DND-41 (cell line): ENCODE results near the gene BTBD16.

Source experiments
- ATAC-seq: fragments of 200-7000 bp; cut with Tn5 transposase; 3 replicates; pipeline ENCODE4 v1.9.1; 2021; ENCODE audit warnings: low read depth; ENCODE audit not compliant: insufficient read depth
- DNase-seq: peaks from one replicate; pipeline ENCODE4 v3.0.0-alpha.2; 2020
- H2AFZ ChIP-seq: 2 replicates; pipeline ENCODE4 v1.6.0; 2012; ENCODE audit warnings: low read depth, low read length
- H3K27ac ChIP-seq: 2 replicates; pipeline ENCODE4 v1.5.1; 2012; ENCODE audit warnings: low read length, inconsistent platforms
- H3K27me3 ChIP-seq: fragments of 200-600 bp; sonication (generic); 2 replicates; pipeline ENCODE4 v1.6.0; 2012; ENCODE audit warnings: low read length, mild to moderate bottlenecking, inconsistent platforms; ENCODE audit not compliant: insufficient read depth, poor library complexity
- H3K36me3 ChIP-seq: 2 replicates; pipeline ENCODE4 v1.5.1; 2012; ENCODE audit warnings: low read length, inconsistent platforms; ENCODE audit not compliant: insufficient read depth
- H3K4me1 ChIP-seq: 2 replicates; pipeline ENCODE4 v1.5.1; 2012; ENCODE audit warnings: mild to moderate bottlenecking, low read length; ENCODE audit not compliant: insufficient read depth
- H3K4me2 ChIP-seq: 2 replicates; pipeline ENCODE4 v1.6.0; 2012; ENCODE audit warnings: mild to moderate bottlenecking, moderate library complexity, low read length, inconsistent platforms; ENCODE audit not compliant: insufficient read depth
- H3K4me3 ChIP-seq, 2 experiments: fragments of 200-600 bp in 1 of 2; shearing (Covaris generic) in 1 of 2; 2 replicates each; pipeline ENCODE4 v1.5.1; 2012 to 2016; ENCODE audit warnings: inconsistent platforms in 2 of 2, low read length in 2 of 2, mild to moderate bottlenecking in 2 of 2, low read depth in 1 of 2, moderate library complexity in 1 of 2
- H3K79me2 ChIP-seq: 2 replicates; pipeline ENCODE4 v1.6.0; 2012; ENCODE audit warnings: low read length, inconsistent platforms; ENCODE audit not compliant: insufficient read depth
- H3K9ac ChIP-seq: 2 replicates; pipeline ENCODE4 v1.6.0; 2012; ENCODE audit warnings: low read depth, mild to moderate bottlenecking, inconsistent platforms, low read length, moderate library complexity
- H3K9me3 ChIP-seq: 2 replicates; pipeline ENCODE4 v1.5.1; 2012; ENCODE audit warnings: low read length, moderate library complexity, mild to moderate bottlenecking, inconsistent platforms; ENCODE audit not compliant: insufficient read depth, severe bottlenecking
- H4K20me1 ChIP-seq: 2 replicates; pipeline ENCODE4 v1.6.0; 2012; ENCODE audit warnings: low read length; ENCODE audit not compliant: insufficient read depth
- EZH2 ChIP-seq: IDR thresholded peaks from 3 replicates; pipeline ENCODE4 v1.6.1; 2012; ENCODE audit warnings: borderline replicate concordance, low read depth, mild to moderate bottlenecking, moderate library complexity, low read length, inconsistent platforms; ENCODE audit not compliant: severe bottlenecking
- TF ChIP-seq, protein P1 (sequence below): IDR thresholded peaks from 2 replicates; pipeline ENCODE4 v1.5.1; 2012; ENCODE audit warnings: borderline replicate concordance, low read length, moderate library complexity, mild to moderate bottlenecking; ENCODE audit not compliant: poor library complexity, severe bottlenecking; ENCODE audit errors: extremely low read depth

BTBD16 gene

DNA sequence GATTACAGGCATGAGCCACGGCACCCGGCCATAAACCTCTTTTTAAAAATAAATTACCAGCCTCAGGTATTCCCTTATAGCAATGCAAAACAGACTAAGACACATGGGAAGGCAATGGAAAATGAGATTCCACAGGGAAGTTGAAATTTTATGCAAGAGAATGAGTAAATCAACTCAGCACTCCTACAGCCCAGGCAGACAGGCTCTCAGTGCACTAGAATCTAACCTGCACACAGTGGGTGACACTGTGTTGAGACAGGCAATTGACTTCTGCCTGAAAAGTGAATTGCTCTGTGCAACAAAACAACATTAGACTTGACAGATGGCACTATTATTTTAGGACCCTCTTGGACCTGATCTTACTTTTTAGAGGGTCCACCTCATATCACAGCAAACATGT, 83.3 kb downstream of the BTBD16 start:
- Histone ChIP-seq H3K9me3 (peaks cover 11% of the 10 kb centered on the region), H3K4me1 (no peaks in the 10 kb centered on the region), H3K36me3 (no peaks in the 10 kb centered on the region), H4K20me1 (no peaks in the 10 kb centered on the region), H3K79me2 (no peaks in the 10 kb centered on the region), H3K27me3 (no peaks in the 10 kb centered on the region), H3K9ac (no peak overlapping the region), H3K27ac (no peak overlapping the region), H3K4me2 (no peak overlapping the region), H2AFZ (no peak overlapping the region), H3K4me3 (no peak overlapping the region)
- ATAC-seq (no peak), DNase-seq (no peak)
- TF ChIP-seq, protein P1, sequence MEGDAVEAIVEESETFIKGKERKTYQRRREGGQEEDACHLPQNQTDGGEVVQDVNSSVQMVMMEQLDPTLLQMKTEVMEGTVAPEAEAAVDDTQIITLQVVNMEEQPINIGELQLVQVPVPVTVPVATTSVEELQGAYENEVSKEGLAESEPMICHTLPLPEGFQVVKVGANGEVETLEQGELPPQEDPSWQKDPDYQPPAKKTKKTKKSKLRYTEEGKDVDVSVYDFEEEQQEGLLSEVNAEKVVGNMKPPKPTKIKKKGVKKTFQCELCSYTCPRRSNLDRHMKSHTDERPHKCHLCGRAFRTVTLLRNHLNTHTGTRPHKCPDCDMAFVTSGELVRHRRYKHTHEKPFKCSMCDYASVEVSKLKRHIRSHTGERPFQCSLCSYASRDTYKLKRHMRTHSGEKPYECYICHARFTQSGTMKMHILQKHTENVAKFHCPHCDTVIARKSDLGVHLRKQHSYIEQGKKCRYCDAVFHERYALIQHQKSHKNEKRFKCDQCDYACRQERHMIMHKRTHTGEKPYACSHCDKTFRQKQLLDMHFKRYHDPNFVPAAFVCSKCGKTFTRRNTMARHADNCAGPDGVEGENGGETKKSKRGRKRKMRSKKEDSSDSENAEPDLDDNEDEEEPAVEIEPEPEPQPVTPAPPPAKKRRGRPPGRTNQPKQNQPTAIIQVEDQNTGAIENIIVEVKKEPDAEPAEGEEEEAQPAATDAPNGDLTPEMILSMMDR, result no peak
- no peak for TF ChIP-seq EZH2

DNA sequence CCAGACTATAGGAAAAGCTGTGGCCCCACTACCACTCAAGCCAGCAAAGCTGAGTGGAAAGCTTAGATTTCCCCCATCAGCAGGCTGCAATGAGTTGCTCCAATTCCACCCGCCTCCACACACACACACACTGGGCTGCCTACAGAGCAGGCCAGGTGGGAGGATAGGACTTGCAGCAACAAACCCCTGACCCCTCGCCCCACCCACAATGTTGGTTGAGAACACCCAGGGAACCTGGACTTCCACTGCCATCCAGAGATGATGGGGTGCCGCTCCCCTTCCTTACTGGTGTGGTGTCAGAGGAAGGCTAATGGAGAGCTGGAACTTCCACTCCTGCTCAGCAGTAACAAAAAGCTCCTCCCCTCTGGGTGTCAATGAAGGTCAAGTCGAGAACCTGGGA, 86.6 kb downstream of the BTBD16 start:
- Histone ChIP-seq H3K4me3 (no peak overlapping the region), H3K9ac (no peak overlapping the region), H3K9me3 (peaks cover 11% of the 10 kb centered on the region), H3K27me3 (no peaks in the 10 kb centered on the region), H3K36me3 (no peaks in the 10 kb centered on the region), H2AFZ (no peak overlapping the region), H3K79me2 (no peaks in the 10 kb centered on the region), H4K20me1 (no peaks in the 10 kb centered on the region), H3K27ac (no peak overlapping the region), H3K4me1 (no peaks in the 10 kb centered on the region), H3K4me2 (no peak overlapping the region)
- no peak for ATAC-seq
- DNase-seq, result no peak
- TF ChIP-seq EZH2, result no peak

DNA sequence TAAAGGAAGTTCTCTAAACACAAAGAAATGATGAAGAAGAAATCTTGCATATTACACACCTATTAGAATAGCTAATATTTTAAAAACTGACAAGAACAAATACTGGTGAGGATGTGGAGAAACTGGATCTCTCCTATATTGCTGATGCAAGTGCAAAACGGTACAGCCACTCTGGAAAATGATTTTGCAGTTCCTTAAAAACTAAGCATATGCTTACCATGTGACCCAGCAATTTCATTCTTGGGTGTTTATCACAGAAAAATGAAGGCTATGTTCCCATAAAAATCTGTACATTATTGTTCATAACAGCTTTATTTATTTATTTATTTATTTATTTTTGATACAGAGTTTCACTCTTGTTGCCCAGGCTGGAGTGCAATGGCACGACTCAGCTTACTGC, 88.5 kb downstream of the BTBD16 start:
- H3K27me3 ChIP-seq, result no peaks in the 10 kb centered on the region
- no peak for ATAC-seq
- no peak for TF ChIP-seq EZH2
- no peaks in the 10 kb centered on the region for H3K4me1 ChIP-seq
- no peak overlapping the region for H3K4me2 ChIP-seq
- no peaks in the 10 kb centered on the region for H3K79me2 ChIP-seq
- DNase-seq, result no peak
- no peak overlapping the region for H3K27ac ChIP-seq
- H3K4me3 ChIP-seq, result no peak overlapping the region
- no peak overlapping the region for H2AFZ ChIP-seq
- no peak overlapping the region for H3K9ac ChIP-seq
- H3K9me3 ChIP-seq, result peaks cover 11% of the 10 kb centered on the region
- H3K36me3 ChIP-seq, result no peaks in the 10 kb centered on the region
- H4K20me1 ChIP-seq, result no peaks in the 10 kb centered on the region

- Histone ChIP-seq H3K9me3 (peaks cover 11% of the 10 kb centered on the region), H3K79me2 (no peaks in the 10 kb centered on the region), H3K27me3 (no peaks in the 10 kb centered on the region), H3K4me2 (no peak overlapping the region), H2AFZ (no peak overlapping the region), H3K9ac (no peak overlapping the region), H3K27ac (no peak overlapping the region), H3K36me3 (no peaks in the 10 kb centered on the region), H3K4me3 (no peak overlapping the region), H3K4me1 (no peaks in the 10 kb centered on the region), H4K20me1 (no peaks in the 10 kb centered on the region)
- DNase-seq (no peak), ATAC-seq (no peak)
- no peak for TF ChIP-seq EZH2
- TF ChIP-seq, protein P1, result no peak
Measured at GRCh38 chr10:122361046-122361445, 90.0 kb downstream of the BTBD16 start.
